Panc1 (cell line): ENCODE data around the gene COL11A1. TPM values are rescaled to one million over a fixed set of nuclear protein-coding genes. Genes with fewer than 3 reads are reported as not detected.

Source experiments
- ATAC-seq: fragments of 200-7000 bp; cut with Tn5 transposase; 2 replicates; pipeline ENCODE4 v1.9.1; 2020; ENCODE audit warnings: mild to moderate bottlenecking, moderate library complexity
- BruUV-seq: library from RNA; stranded (reverse); fragments of 400-500 nt; replicated peaks from 2 replicates; lab custom pipeline; 2021; lab: Mats Ljungman, UMichigan
- CTCF ChIA-PET: fragments of 300-600 bp; sonication (Branson Sonifier 250); formaldehyde crosslinking; loops from one replicate; lab custom pipeline; 2022; ENCODE audit warnings: antibody characterized with exemption; lab: Charles Lee
- POLR2A ChIA-PET: fragments of 300-600 bp; sonication (Branson Sonifier 250); formaldehyde crosslinking; loops from one replicate; lab custom pipeline; 2022; ENCODE audit warnings: antibody characterized with exemption; lab: Charles Lee
- DNase-seq: peaks from one replicate; pipeline ENCODE4 v3.0.0-alpha.2; 2010; ENCODE audit warnings: low read depth, low spot score
- H3K27ac ChIP-seq: 2 replicates; pipeline ENCODE4 v1.5.1; 2011; ENCODE audit warnings: mild to moderate bottlenecking, low read length, inconsistent platforms
- H3K27me3 ChIP-seq: fragments of 200-500 bp; sonication (Bioruptor generic); 2 replicates; pipeline ENCODE4 v1.6.0; 2014; ENCODE audit warnings: low read length, inconsistent platforms; ENCODE audit not compliant: control insufficient read depth, insufficient read depth
- H3K36me3 ChIP-seq: fragments of 200-500 bp; sonication (Bioruptor generic); 2 replicates; pipeline ENCODE4 v1.5.1; 2014; ENCODE audit warnings: inconsistent platforms, mild to moderate bottlenecking, low read length, moderate library complexity; ENCODE audit not compliant: control insufficient read depth, insufficient read depth
- H3K4me1 ChIP-seq: 2 replicates; pipeline ENCODE4 v1.5.1; 2011; ENCODE audit warnings: inconsistent platforms, mild to moderate bottlenecking, low read length, moderate library complexity; ENCODE audit not compliant: control insufficient read depth, insufficient read depth
- H3K4me3 ChIP-seq, 2 experiments: 2 replicates each; pipeline ENCODE4 v1.5.1; 2011 to 2012; ENCODE audit warnings: low read depth in 2 of 2, low read length in 2 of 2, mild to moderate bottlenecking in 2 of 2, inconsistent platforms in 1 of 2, moderate library complexity in 1 of 2
- H3K9me3 ChIP-seq: fragments of 200-500 bp; sonication (Bioruptor generic); 2 replicates; pipeline ENCODE4 v1.5.1; 2014; ENCODE audit warnings: low read depth, mild to moderate bottlenecking, inconsistent platforms, low read length, moderate library complexity; ENCODE audit not compliant: control insufficient read depth, insufficient read depth
- POLR2AphosphoS5 ChIP-seq: IDR thresholded peaks from 2 replicates; pipeline ENCODE4 v1.6.1; 2012; ENCODE audit warnings: mild to moderate bottlenecking, low read depth, low read length, moderate library complexity
- SIN3A ChIP-seq: IDR thresholded peaks from 2 replicates; pipeline ENCODE4 v1.6.1; 2012; ENCODE audit warnings: low read depth, mild to moderate bottlenecking, low read length, moderate library complexity, borderline replicate concordance; ENCODE audit not compliant: insufficient read depth
- TCF7L2 ChIP-seq: IDR thresholded peaks from 2 replicates; pipeline ENCODE4 v1.6.1; 2011; ENCODE audit warnings: mild to moderate bottlenecking, low read depth, low read length, inconsistent platforms
- in situ Hi-C: cut with HindIII; loops from 2 replicates; pipeline ENCODE4 v1.10.0; 2016; ENCODE audit warnings: low sequenced_read_pairs, low pct_unique_long_range_greater_than_20kb
- intact Hi-C: fragments of 100-400 bp; cut with micrococcal nuclease; formaldehyde crosslinking; loops from one replicate; pipeline ENCODE4 v1.10.0; 2022; ENCODE audit not compliant: unreplicated experiment
- total RNA-seq: library from RNA; stranded (reverse); gene quantifications from one replicate; pipeline ENCODE4 v1.2.1, GENCODE V29; 2021; ENCODE audit not compliant: unreplicated experiment
- TF ChIP-seq, protein P1 (sequence below): fragments of 450-650 bp; IDR thresholded peaks from 2 replicates; pipeline ENCODE4 v1.5.1; 2017; ENCODE audit warnings: mild to moderate bottlenecking
- TF ChIP-seq, protein P2 (sequence below), 2 experiments: IDR thresholded peaks; 2 replicates each; pipeline ENCODE4 v1.6.1; 2011 to 2012; ENCODE audit warnings: low read depth in 2 of 2, control low read depth in 1 of 2, low read length in 1 of 2, mild to moderate bottlenecking in 1 of 2, moderate library complexity in 1 of 2; ENCODE audit not compliant: insufficient read depth in 1 of 2

COL11A1 gene
- total RNA-seq, 1 experiment from 2014 or later = 106 TPM

DNA sequence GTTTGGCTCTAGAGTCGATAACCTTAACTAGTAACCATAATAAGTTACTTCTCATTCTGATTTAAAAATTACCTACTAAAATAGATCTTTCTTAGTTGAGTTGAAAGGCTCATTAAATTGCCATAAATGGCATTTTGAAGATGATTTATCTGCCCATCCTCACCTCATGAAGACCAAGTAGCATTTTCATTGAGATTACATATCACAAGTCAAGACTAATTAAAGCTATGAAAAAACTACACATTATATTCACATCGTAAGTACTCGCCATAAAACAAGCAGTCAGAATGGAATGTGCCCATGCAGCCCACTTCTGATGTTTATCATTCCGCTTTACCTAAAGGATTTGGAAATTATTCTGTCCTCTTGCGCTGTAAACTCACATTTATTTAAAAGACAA is 212.0 kb downstream of the COL11A1 start:
- Histone ChIP-seq H3K27me3 (no peaks in the 10 kb centered on the region), H3K4me3 (no peak overlapping the region), H3K27ac (no peak overlapping the region), H3K36me3 (no peaks in the 10 kb centered on the region; the same call in 1 of the 2 replicates), H3K9me3 (no peaks in the 10 kb centered on the region), H3K4me1 (no peaks in the 10 kb centered on the region)
- no peak for DNase-seq
- no TSS peak for BruUV-seq
- CTCF ChIA-PET = no interaction called here
- intact Hi-C loops = no loop called here
- POLR2A ChIA-PET = no interaction called here
- TF ChIP-seq, protein P1, sequence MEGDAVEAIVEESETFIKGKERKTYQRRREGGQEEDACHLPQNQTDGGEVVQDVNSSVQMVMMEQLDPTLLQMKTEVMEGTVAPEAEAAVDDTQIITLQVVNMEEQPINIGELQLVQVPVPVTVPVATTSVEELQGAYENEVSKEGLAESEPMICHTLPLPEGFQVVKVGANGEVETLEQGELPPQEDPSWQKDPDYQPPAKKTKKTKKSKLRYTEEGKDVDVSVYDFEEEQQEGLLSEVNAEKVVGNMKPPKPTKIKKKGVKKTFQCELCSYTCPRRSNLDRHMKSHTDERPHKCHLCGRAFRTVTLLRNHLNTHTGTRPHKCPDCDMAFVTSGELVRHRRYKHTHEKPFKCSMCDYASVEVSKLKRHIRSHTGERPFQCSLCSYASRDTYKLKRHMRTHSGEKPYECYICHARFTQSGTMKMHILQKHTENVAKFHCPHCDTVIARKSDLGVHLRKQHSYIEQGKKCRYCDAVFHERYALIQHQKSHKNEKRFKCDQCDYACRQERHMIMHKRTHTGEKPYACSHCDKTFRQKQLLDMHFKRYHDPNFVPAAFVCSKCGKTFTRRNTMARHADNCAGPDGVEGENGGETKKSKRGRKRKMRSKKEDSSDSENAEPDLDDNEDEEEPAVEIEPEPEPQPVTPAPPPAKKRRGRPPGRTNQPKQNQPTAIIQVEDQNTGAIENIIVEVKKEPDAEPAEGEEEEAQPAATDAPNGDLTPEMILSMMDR = no peak
- TF ChIP-seq TCF7L2 (no peak), POLR2AphosphoS5 (no peak), SIN3A (no peak)
- TF ChIP-seq, protein P2, sequence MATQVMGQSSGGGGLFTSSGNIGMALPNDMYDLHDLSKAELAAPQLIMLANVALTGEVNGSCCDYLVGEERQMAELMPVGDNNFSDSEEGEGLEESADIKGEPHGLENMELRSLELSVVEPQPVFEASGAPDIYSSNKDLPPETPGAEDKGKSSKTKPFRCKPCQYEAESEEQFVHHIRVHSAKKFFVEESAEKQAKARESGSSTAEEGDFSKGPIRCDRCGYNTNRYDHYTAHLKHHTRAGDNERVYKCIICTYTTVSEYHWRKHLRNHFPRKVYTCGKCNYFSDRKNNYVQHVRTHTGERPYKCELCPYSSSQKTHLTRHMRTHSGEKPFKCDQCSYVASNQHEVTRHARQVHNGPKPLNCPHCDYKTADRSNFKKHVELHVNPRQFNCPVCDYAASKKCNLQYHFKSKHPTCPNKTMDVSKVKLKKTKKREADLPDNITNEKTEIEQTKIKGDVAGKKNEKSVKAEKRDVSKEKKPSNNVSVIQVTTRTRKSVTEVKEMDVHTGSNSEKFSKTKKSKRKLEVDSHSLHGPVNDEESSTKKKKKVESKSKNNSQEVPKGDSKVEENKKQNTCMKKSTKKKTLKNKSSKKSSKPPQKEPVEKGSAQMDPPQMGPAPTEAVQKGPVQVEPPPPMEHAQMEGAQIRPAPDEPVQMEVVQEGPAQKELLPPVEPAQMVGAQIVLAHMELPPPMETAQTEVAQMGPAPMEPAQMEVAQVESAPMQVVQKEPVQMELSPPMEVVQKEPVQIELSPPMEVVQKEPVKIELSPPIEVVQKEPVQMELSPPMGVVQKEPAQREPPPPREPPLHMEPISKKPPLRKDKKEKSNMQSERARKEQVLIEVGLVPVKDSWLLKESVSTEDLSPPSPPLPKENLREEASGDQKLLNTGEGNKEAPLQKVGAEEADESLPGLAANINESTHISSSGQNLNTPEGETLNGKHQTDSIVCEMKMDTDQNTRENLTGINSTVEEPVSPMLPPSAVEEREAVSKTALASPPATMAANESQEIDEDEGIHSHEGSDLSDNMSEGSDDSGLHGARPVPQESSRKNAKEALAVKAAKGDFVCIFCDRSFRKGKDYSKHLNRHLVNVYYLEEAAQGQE (IDR thresholded peaks at IDR 0.05; ENCODE audit: insufficient read depth in 1 of 2, low read depth in 2 of 2, low read length in 1 of 2) = no peak
- ATAC-seq = no peak
- in situ Hi-C loops = no loop called here

DNA sequence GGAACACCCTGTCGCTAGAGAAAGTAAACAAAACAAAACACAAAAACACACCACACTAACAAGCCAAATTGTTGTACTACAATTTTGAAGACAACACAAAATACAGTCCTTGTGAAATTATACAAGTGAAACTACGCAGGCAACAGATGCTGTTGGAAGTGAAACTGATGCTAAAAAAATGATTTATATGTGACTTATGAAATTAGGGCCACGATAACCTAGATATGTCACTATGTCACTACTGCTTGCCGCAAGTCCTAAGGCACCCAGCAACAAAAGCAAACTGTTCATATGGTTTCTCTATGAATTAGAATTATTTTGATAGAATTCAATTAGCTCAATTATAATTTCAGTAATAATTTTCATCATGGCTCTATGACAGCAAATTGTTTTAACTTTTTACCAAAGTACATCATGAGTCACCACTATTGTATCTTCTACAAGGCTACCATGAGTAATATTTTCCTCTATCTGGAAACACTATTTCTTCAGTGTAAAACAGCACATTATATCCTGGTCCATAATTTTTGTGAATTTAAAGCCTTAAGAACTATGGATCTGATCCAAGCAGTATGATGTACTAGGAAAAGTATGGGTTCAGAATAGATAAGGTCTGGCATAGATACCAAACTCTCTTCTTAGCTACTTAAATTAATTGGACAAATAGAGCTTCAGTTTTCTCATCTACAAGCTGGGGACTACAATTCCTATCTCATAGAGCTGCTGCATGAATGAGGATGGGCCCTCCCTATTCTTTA is 216.3 kb downstream of the COL11A1 start:
- BruUV-seq = no TSS peak
- TF ChIP-seq SIN3A = no peak
- TF ChIP-seq TCF7L2 = no peak
- TF ChIP-seq, protein P2 (IDR thresholded peaks at IDR 0.05; ENCODE audit: insufficient read depth in 1 of 2, low read depth in 2 of 2, low read length in 1 of 2) = no peak
- no peak for TF ChIP-seq POLR2AphosphoS5
- TF ChIP-seq, protein P1 = no peak
- Histone ChIP-seq H3K27ac (no peak overlapping the region), H3K4me1 (no peaks in the 10 kb centered on the region), H3K36me3 (peaks cover 2% of the 10 kb centered on the region), H3K9me3 (no peaks in the 10 kb centered on the region), H3K4me3 (no peak overlapping the region), H3K27me3 (no peaks in the 10 kb centered on the region)
- CTCF ChIA-PET = no interaction called here
- in situ Hi-C loops = no loop called here
- POLR2A ChIA-PET = no interaction called here
- intact Hi-C loops = no loop called here
- DNase-seq (no peak), ATAC-seq (no peak)
